Dendritic cell treated with granulocyte-macrophage colony-stimulating factor and Interleukin-4, amounts not matched to agents 40 ng/mL and 50 ng/mL, for 4 days (primary cell): ENCODE measurements around the gene MUC4.
"Not testable (repeated sequence)": the region's sequence is repeated elsewhere in the genome, so short reads cannot be mapped to it uniquely, and the experiment has no call there.

Source experiments
- H3K27ac Mint-ChIP-seq: one replicate; pipeline ENCODE4 v1.8.0; 2022; ENCODE audit warnings: mild to moderate bottlenecking, mixed read lengths
- H3K27me3 Mint-ChIP-seq: one replicate; pipeline ENCODE4 v1.8.0; 2022; ENCODE audit warnings: mild to moderate bottlenecking, mixed read lengths
- H3K36me3 Mint-ChIP-seq: one replicate; pipeline ENCODE4 v1.8.0; 2022; ENCODE audit warnings: low read depth, mixed read lengths
- H3K4me1 Mint-ChIP-seq: one replicate; pipeline ENCODE4 v1.8.0; 2022; ENCODE audit warnings: low read depth, mixed read lengths
- H3K4me3 Mint-ChIP-seq: one replicate; pipeline ENCODE4 v1.8.0; 2022; ENCODE audit warnings: mild to moderate bottlenecking, moderate library complexity, mixed read lengths
- H3K9me3 Mint-ChIP-seq: one replicate; pipeline ENCODE4 v1.8.0; 2022; ENCODE audit warnings: mixed read lengths
- intact Hi-C: fragments of 100-400 bp; cut with micrococcal nuclease; formaldehyde crosslinking; loops from one replicate; pipeline ENCODE4 v1.15.0; 2022

The MUC4 gene

GRCh38 chr3:195732940-195733339 is 78.8 kb downstream of the MUC4 start:
- H3K9me3 Mint-ChIP-seq = no peaks in the 10 kb centered on the region
- intact Hi-C loops = no loop called here
- no peaks in the 10 kb centered on the region for H3K27me3 Mint-ChIP-seq
- H3K4me1 Mint-ChIP-seq = peaks cover 4% of the 10 kb centered on the region
- no peak overlapping the region for H3K4me3 Mint-ChIP-seq
- no peak overlapping the region for H3K27ac Mint-ChIP-seq
- peaks cover 67% of the 10 kb centered on the region for H3K36me3 Mint-ChIP-seq

- H3K27ac Mint-ChIP-seq = no peak overlapping the region
- H3K4me1 Mint-ChIP-seq = no peaks in the 10 kb centered on the region
- no peaks in the 10 kb centered on the region for H3K27me3 Mint-ChIP-seq
- H3K4me3 Mint-ChIP-seq = no peak overlapping the region
- intact Hi-C loops = no loop called here
- no peaks in the 10 kb centered on the region for H3K9me3 Mint-ChIP-seq
- H3K36me3 Mint-ChIP-seq = peaks cover 59% of the 10 kb centered on the region
Measured at GRCh38 chr3:195731356-195731905, 80.3 kb downstream of the MUC4 start.

- Mint-ChIP-seq H3K27ac (no peak overlapping the region), H3K27me3 (no peaks in the 10 kb centered on the region), H3K36me3 (peaks cover 47% of the 10 kb centered on the region), H3K9me3 (no peaks in the 10 kb centered on the region), H3K4me1 (no peaks in the 10 kb centered on the region), H3K4me3 (no peak overlapping the region)
- intact Hi-C loops = loop anchor here (1.0 kb wide), 1 partner anchor 15 kb away; no protein-coding TSS in a partner anchor
Measured at GRCh38 chr3:195729476-195730251, 82.1 kb downstream of the MUC4 start.

- intact Hi-C loops, H3K9me3 Mint-ChIP-seq, H3K4me3 Mint-ChIP-seq, H3K4me1 Mint-ChIP-seq, H3K27ac Mint-ChIP-seq, H3K27me3 Mint-ChIP-seq: not testable (repeated sequence)
- H3K36me3 Mint-ChIP-seq = peaks cover 45% of the 10 kb centered on the region
Measured at GRCh38 chr3:195728789-195729188, 82.9 kb downstream of the MUC4 start.

- intact Hi-C loops = no loop called here
- H3K36me3 Mint-ChIP-seq = peaks cover 35% of the 10 kb centered on the region
Measured at GRCh38 chr3:195727606-195728195, 84.0 kb downstream of the MUC4 start.

GRCh38 chr3:195725916-195726740 is 85.6 kb downstream of the MUC4 start:
- H3K4me1 Mint-ChIP-seq, H3K9me3 Mint-ChIP-seq, H3K4me3 Mint-ChIP-seq, intact Hi-C loops, H3K27ac Mint-ChIP-seq, H3K27me3 Mint-ChIP-seq: not testable (repeated sequence)
- H3K36me3 Mint-ChIP-seq = peaks cover 20% of the 10 kb centered on the region

More at GRCh38 chr3:195727606-195728195, 84.0 kb downstream of the MUC4 start:
- Mint-ChIP-seq H3K4me1 (no peaks in the 10 kb centered on the region), H3K27ac (no peak overlapping the region), H3K9me3 (no peaks in the 10 kb centered on the region), H3K27me3 (no peaks in the 10 kb centered on the region), H3K4me3 (no peak overlapping the region)

- intact Hi-C loops, H3K9me3 Mint-ChIP-seq, H3K27ac Mint-ChIP-seq, H3K27me3 Mint-ChIP-seq, H3K4me3 Mint-ChIP-seq, H3K36me3 Mint-ChIP-seq, H3K4me1 Mint-ChIP-seq: not testable (repeated sequence)
Measured at GRCh38 chr3:195724363-195724762, 87.4 kb downstream of the MUC4 start.

GRCh38 chr3:195722996-195723345 is 88.8 kb downstream of the MUC4 start:
- H3K27me3 Mint-ChIP-seq, H3K4me1 Mint-ChIP-seq, H3K36me3 Mint-ChIP-seq, H3K27ac Mint-ChIP-seq, H3K4me3 Mint-ChIP-seq, H3K9me3 Mint-ChIP-seq, intact Hi-C loops: not testable (repeated sequence)

- H3K27me3 Mint-ChIP-seq, H3K36me3 Mint-ChIP-seq, intact Hi-C loops, H3K4me3 Mint-ChIP-seq, H3K9me3 Mint-ChIP-seq, H3K27ac Mint-ChIP-seq, H3K4me1 Mint-ChIP-seq: not testable (repeated sequence)
Measured at GRCh38 chr3:195722139-195722995, 89.4 kb downstream of the MUC4 start.

- intact Hi-C loops, H3K27ac Mint-ChIP-seq, H3K4me3 Mint-ChIP-seq, H3K27me3 Mint-ChIP-seq, H3K36me3 Mint-ChIP-seq, H3K9me3 Mint-ChIP-seq, H3K4me1 Mint-ChIP-seq: not testable (repeated sequence)
Measured at GRCh38 chr3:195720831-195721506, 90.8 kb downstream of the MUC4 start, which contains the start of gene MUC20. Gene MUC20 (plus strand): TSS chr3:195720978. CDS start chr3:195721008, 30 bp downstream.

GRCh38 chr3:195719514-195720254 is 92.0 kb downstream of the MUC4 start:
- H3K36me3 Mint-ChIP-seq = peaks cover 14% of the 10 kb centered on the region
- intact Hi-C loops, H3K27ac Mint-ChIP-seq, H3K4me1 Mint-ChIP-seq, H3K27me3 Mint-ChIP-seq, H3K4me3 Mint-ChIP-seq, H3K9me3 Mint-ChIP-seq: not testable (repeated sequence)

- Mint-ChIP-seq H3K4me3 (no peak overlapping the region), H3K36me3 (peaks cover 24% of the 10 kb centered on the region), H3K4me1 (peaks cover 5% of the 10 kb centered on the region), H3K27me3 (peaks cover 4% of the 10 kb centered on the region), H3K27ac (no peak overlapping the region), H3K9me3 (no peaks in the 10 kb centered on the region)
- intact Hi-C loops = no loop called here
Measured at GRCh38 chr3:195718477-195718984, 93.2 kb downstream of the MUC4 start.
